ENCODE measurements around the gene ZC3H18. TPM values are rescaled to one million over a fixed set of nuclear protein-coding genes. Genes with fewer than 3 reads are reported as not detected.

The ZC3H18 gene
- total RNA-seq, 1 experiment from 2014 or later = 57.8 TPM

GRCh38 chr16:88661468-88661867, 91.3 kb downstream of the ZC3H18 start (continued):
- TF ChIP-seq ZBTB33 (IDR thresholded peaks at IDR 0.05; ENCODE audit: extremely low read depth, insufficient replicate concordance, low read length) (no peak), ATF3 (IDR thresholded peaks at IDR 0.05) (no peak), JUND (IDR thresholded peaks at IDR 0.05) (no peak), YY1 (IDR thresholded peaks at IDR 0.05; ENCODE audit: extremely low read depth, insufficient replicate concordance, low read depth, low read length) (no peak), CEBPB (IDR thresholded peaks at IDR 0.05; ENCODE audit: low read depth) (no peak)

- CTCF ChIA-PET = interaction anchor here (1.3 kb wide), 2 partner anchors 10 to 75 kb away, joined by 5 to 7 read pairs; no protein-coding TSS in a partner anchor
- peak; percentile 3; the same call in 1 of the 2 replicates for ATAC-seq
Measured at GRCh38 chr16:88662222-88662842, 92.1 kb downstream of the ZC3H18 start.

More at GRCh38 chr16:88662222-88662842, 92.1 kb downstream of the ZC3H18 start:
- DNase-seq (ENCODE audit: low read depth, low spot score) = no peak
- H3K36me3 ChIP-seq (ENCODE audit: control insufficient read depth in 1 of 2, insufficient read depth in 2 of 2, low read length in 2 of 2) = peaks cover 4% of the 10 kb centered on the region in 2 experiments; a peak in 1 of 4 replicates
- no peaks in the 10 kb centered on the region for H3K27me3 ChIP-seq (ENCODE audit: insufficient read depth, low read length)
- peaks cover 36% of the 10 kb centered on the region for H3K79me2 ChIP-seq (ENCODE audit: insufficient read depth, low read length)
- peak overlapping the region; percentile 92 for H3K4me2 ChIP-seq (ENCODE audit: low read length)
- H4K20me1 ChIP-seq (ENCODE audit: insufficient read depth) = no peaks in the 10 kb centered on the region
- H3K4me1 ChIP-seq (ENCODE audit: control insufficient read depth in 1 of 2, insufficient read depth in 2 of 2, low read length in 2 of 2) = peaks cover 4 to 21% of the 10 kb centered on the region in 2 experiments; a peak in 3 of 4 replicates
- H2AFZ ChIP-seq (ENCODE audit: low read depth, low read length, poor library complexity, severe bottlenecking) = no peak overlapping the region
- no peaks in the 10 kb centered on the region for H3K9me2 ChIP-seq (ENCODE audit: insufficient read depth)
- ChIA-PET POLR2A (interaction anchor here (1.0 kb wide), 2 partner anchors 69 to 112 kb away, joined by 3 read pairs; no protein-coding TSS in a partner anchor), RAD21 (ENCODE audit: low non-redundant PET in 1 of 2, low total read pairs in 2 of 2, uncharacterized antibody in 2 of 2, unreplicated experiment in 2 of 2) (no interaction called here)
- H3K9me3 ChIP-seq (ENCODE audit: control insufficient read depth in 1 of 2, insufficient read depth in 1 of 2, low read depth in 1 of 2, low read length in 2 of 2) = no peaks in the 10 kb centered on the region
- H3K4me3 ChIP-seq (replicated peaks in 1 of 2; ENCODE audit: low read depth in 1 of 2, low read length in 2 of 2) = peak overlapping the region; percentile 73 to 98
- TF ChIP-seq ZNF274 (IDR thresholded peaks at IDR 0.05; ENCODE audit: low read depth, low read length) (no peak), ZFX (IDR thresholded peaks at IDR 0.05) (0 out of 2 replicates have a peak, but pooled peaks have one; percentile 55)
- intact Hi-C loops (cut with micrococcal nuclease) = no loop called here
- peak overlapping the region; percentile 96 for H3K27ac ChIP-seq (ENCODE audit: low read depth, low read length)
- BruUV-seq (replicated peaks) = TSS peak; percentile 79
- H3K9ac ChIP-seq (ENCODE audit: low read length) = peak overlapping the region; percentile 92
